Fibroblast of lung (primary cell): Measurements from ENCODE around the gene ARHGAP6. TPM values are rescaled to one million over a fixed set of nuclear protein-coding genes. Genes with fewer than 3 reads are reported as not detected.

Experiments used
- DNase-seq, 2 donors: peaks; one replicate each; pipeline versions ENCODE4 v3.0.0 to v3.0.0-alpha.2; 2010; ENCODE audit warnings: low read depth in 2 of 2
- H2AFZ ChIP-seq: 2 replicates; pipeline ENCODE4 v1.5.1; 2012; ENCODE audit warnings: low read length, control low read depth, inconsistent platforms
- H3K27ac ChIP-seq: 2 replicates; pipeline ENCODE4 v1.5.1; 2011; ENCODE audit warnings: low read length, control low read depth; ENCODE audit not compliant: insufficient read depth
- H3K27me3 ChIP-seq: 2 replicates; pipeline ENCODE4 v1.5.1; 2011; ENCODE audit warnings: mild to moderate bottlenecking, low read length; ENCODE audit not compliant: control insufficient read depth, insufficient read depth
- H3K36me3 ChIP-seq: 2 replicates; pipeline ENCODE4 v1.5.1; 2011; ENCODE audit warnings: low read length; ENCODE audit not compliant: control insufficient read depth, insufficient read depth
- H3K4me1 ChIP-seq: 2 replicates; pipeline ENCODE4 v1.5.1; 2011; ENCODE audit warnings: low read length; ENCODE audit not compliant: control insufficient read depth, insufficient read depth; ENCODE audit errors: extremely low read depth
- H3K4me2 ChIP-seq: 2 replicates; pipeline ENCODE4 v1.5.1; 2011; ENCODE audit warnings: low read length, control low read depth; ENCODE audit not compliant: insufficient read depth; ENCODE audit errors: extremely low read depth
- H3K4me3 ChIP-seq, 4 experiments: fragments of 200-600 bp in 1 of 4; sonication (generic) in 1 of 4; replicated peaks in 1 of 4; 2 replicates each; pipeline ENCODE4 v1.5.1; 2011 to 2016; ENCODE audit warnings: low read length in 4 of 4, low read depth in 3 of 4, mild to moderate bottlenecking in 3 of 4, control low read depth in 2 of 4, inconsistent platforms in 1 of 4, mixed read lengths in 1 of 4; ENCODE audit not compliant: insufficient read depth in 1 of 4; ENCODE audit errors: control extremely low read depth in 1 of 4
- H3K79me2 ChIP-seq: 2 replicates; pipeline ENCODE4 v1.5.1; 2012; ENCODE audit warnings: mild to moderate bottlenecking, low read length, inconsistent platforms; ENCODE audit not compliant: control insufficient read depth, insufficient read depth
- H3K9ac ChIP-seq: 2 replicates; pipeline ENCODE4 v1.5.1; 2011; ENCODE audit warnings: mild to moderate bottlenecking, low read length, control low read depth; ENCODE audit not compliant: insufficient read depth
- H3K9me3 ChIP-seq: 2 replicates; pipeline ENCODE4 v1.5.1; 2012; ENCODE audit warnings: low read depth, low read length; ENCODE audit not compliant: control insufficient read depth, insufficient read depth
- H4K20me1 ChIP-seq: 2 replicates; pipeline ENCODE4 v1.5.1; 2011; ENCODE audit warnings: low read length; ENCODE audit not compliant: control insufficient read depth, insufficient read depth; ENCODE audit errors: extremely low read depth
- CTCF ChIP-seq, 2 donors: IDR thresholded peaks in 1 of 2; conservative IDR thresholded peaks in 1 of 2; 1 replicate in 1 of 2; 2 replicates in 1 of 2; pipeline ENCODE4 v1.5.1; 2011 to 2012; ENCODE audit warnings: low read length in 2 of 2, control low read depth in 1 of 2, inconsistent platforms in 1 of 2, low read depth in 1 of 2, mild to moderate bottlenecking in 1 of 2
- EZH2 ChIP-seq: IDR thresholded peaks from 2 replicates; pipeline ENCODE4 v1.5.1; 2012; ENCODE audit warnings: low read length, control low read depth, mild to moderate bottlenecking; ENCODE audit errors: missing control alignments
- polyA plus RNA-seq, 2 donors: library from polyadenylated mRNA; depleted of rRNA in 1 of 2; stranded (reverse) in 1 of 2; unstranded in 1 of 2; fragments of >200 nt; gene quantifications; 2 replicates each; pipeline ENCODE4 v1.2.1, GENCODE V29; 2011 to 2012; ENCODE audit warnings: missing spikeins in 1 of 2
- total RNA-seq: library from RNA; depleted of rRNA; stranded (reverse); fragments of >200 nt; gene quantifications from 2 replicates; pipeline ENCODE4 v1.2.1, GENCODE V29; 2014

ARHGAP6 gene
- total and polyA plus RNA-seq, 2 donors (not counting 1 experiment from before 2014, with no cell fraction given), result 5.9 to 11.7 TPM

DNA sequence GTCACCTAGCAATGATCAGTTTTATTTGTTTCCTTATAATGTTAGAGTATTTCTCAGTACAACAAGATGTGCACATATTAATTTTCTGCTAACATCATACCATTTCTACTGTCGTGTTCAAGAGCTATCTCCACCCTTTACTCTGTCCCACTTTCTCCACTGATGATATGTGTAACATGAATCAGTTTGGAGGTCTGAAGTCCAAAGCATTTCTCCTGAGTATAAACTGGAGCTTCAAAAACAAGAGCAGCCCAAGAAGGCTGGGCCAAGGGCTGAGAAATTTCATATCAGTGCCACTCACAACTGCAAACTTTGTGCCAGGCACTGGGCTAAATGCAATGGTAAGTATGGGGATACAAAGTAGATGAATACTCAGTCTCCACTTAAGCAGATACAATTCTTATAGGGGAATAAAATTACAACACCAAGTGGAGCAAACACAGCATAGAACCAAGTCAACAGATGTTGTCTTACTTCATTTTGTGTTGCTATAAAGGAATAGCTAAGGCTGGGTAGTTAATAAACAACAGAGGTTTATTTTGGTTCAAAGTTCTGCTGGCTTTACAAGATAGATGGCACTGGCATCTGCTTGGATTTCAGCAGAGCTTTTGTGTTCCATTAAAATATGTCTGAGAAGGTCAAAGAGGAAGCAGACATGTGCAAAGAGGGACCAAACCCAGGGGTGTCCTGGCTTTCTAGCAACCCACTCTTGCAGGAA lies 328.3 kb downstream of the ARHGAP6 start:
- TF ChIP-seq CTCF (conservative IDR thresholded peaks at IDR 0.05 in 1 of 2, IDR thresholded peaks at IDR 0.05 in 1 of 2; ENCODE audit: low read depth in 1 of 2, low read length in 2 of 2), result no peak
- TF ChIP-seq EZH2, result no peak
- H3K9ac ChIP-seq, result no peak overlapping the region

DNA sequence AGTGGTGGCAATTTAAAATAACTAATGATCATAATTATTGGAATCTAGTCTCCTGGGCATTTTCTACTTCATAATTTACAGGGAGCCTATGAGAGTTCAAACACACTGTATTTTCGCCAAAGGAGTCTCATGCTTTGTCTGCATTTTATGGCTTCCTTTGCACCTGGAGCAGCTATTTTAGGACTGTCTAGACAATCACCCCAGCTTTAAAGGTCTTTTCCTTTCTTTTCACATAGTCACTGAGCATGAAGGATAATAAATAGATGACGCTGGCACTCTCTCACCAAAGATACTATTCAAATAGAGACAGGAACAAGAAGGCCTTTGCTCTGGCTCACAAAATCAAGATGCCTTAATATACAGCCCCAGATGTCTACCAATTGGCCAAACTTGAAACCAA lies 329.5 kb downstream of the ARHGAP6 start:
- H3K36me3 ChIP-seq, result no peaks in the 10 kb centered on the region
- H3K9me3 ChIP-seq, result no peaks in the 10 kb centered on the region
- no peak overlapping the region for H3K27ac ChIP-seq
- H2AFZ ChIP-seq, result no peak overlapping the region
- no peak overlapping the region for H3K4me2 ChIP-seq
- no peak for DNase-seq
- no peak overlapping the region for H3K4me3 ChIP-seq
- H3K27me3 ChIP-seq, result no peaks in the 10 kb centered on the region
- no peaks in the 10 kb centered on the region for H3K4me1 ChIP-seq
- TF ChIP-seq CTCF (conservative IDR thresholded peaks at IDR 0.05 in 1 of 2, IDR thresholded peaks at IDR 0.05 in 1 of 2; ENCODE audit: low read depth in 1 of 2, low read length in 2 of 2) (no peak), EZH2 (no peak)
- H3K9ac ChIP-seq, result no peak overlapping the region
- no peaks in the 10 kb centered on the region for H4K20me1 ChIP-seq
- H3K79me2 ChIP-seq, result no peaks in the 10 kb centered on the region

More for the DNA sequence above, 328.3 kb downstream of the ARHGAP6 start:
- H4K20me1 ChIP-seq, result no peaks in the 10 kb centered on the region
- no peaks in the 10 kb centered on the region for H3K36me3 ChIP-seq
- H3K27ac ChIP-seq, result no peak overlapping the region
- H3K4me1 ChIP-seq, result no peaks in the 10 kb centered on the region
- no peak overlapping the region for H2AFZ ChIP-seq
- H3K79me2 ChIP-seq, result no peaks in the 10 kb centered on the region
- H3K27me3 ChIP-seq, result no peaks in the 10 kb centered on the region
- DNase-seq, result no peak
- H3K4me3 ChIP-seq, result no peak overlapping the region
- no peaks in the 10 kb centered on the region for H3K9me3 ChIP-seq
- no peak overlapping the region for H3K4me2 ChIP-seq

- Histone ChIP-seq H2AFZ (no peak overlapping the region), H3K4me2 (no peak overlapping the region), H3K36me3 (no peaks in the 10 kb centered on the region), H3K27ac (no peak overlapping the region), H3K79me2 (no peaks in the 10 kb centered on the region), H3K9ac (no peak overlapping the region), H3K27me3 (no peaks in the 10 kb centered on the region), H3K4me3 (no peak overlapping the region), H3K9me3 (no peaks in the 10 kb centered on the region), H3K4me1 (no peaks in the 10 kb centered on the region), H4K20me1 (no peaks in the 10 kb centered on the region)
- TF ChIP-seq EZH2 (no peak), CTCF (conservative IDR thresholded peaks at IDR 0.05 in 1 of 2, IDR thresholded peaks at IDR 0.05 in 1 of 2; ENCODE audit: low read depth in 1 of 2, low read length in 2 of 2) (no peak)
- DNase-seq, result no peak
Measured at GRCh38 chrX:11334165-11334564, 331.6 kb downstream of the ARHGAP6 start.
